CD14-positive monocyte (primary cell): ENCODE data around the gene UBQLN1. TPM values are rescaled to one million over a fixed set of nuclear protein-coding genes. Genes with fewer than 3 reads are reported as not detected.

Source experiments
- DNase-seq, 3 donors: peaks; one replicate each; pipeline ENCODE4 v3.0.0-alpha.2; 2011 to 2022
- H2AFZ ChIP-seq: 2 replicates; pipeline ENCODE4 v1.6.0; 2012; ENCODE audit warnings: mild to moderate bottlenecking, low read depth, low read length, inconsistent platforms; ENCODE audit not compliant: insufficient read depth, poor library complexity, severe bottlenecking
- H3K27ac ChIP-seq, 2 donors: 1 replicate in 1 of 2; 2 replicates in 1 of 2; pipeline ENCODE4 v1.5.1; 2012 to 2013; ENCODE audit warnings: low read length in 2 of 2, control low read depth in 1 of 2, inconsistent platforms in 1 of 2, low read depth in 1 of 2, mild to moderate bottlenecking in 1 of 2
- H3K27me3 ChIP-seq, 2 donors: one replicate each; pipeline versions ENCODE4 v1.6.0 to v1.6.1; 2011 to 2013; ENCODE audit warnings: low read length in 2 of 2; ENCODE audit not compliant: control insufficient read depth in 2 of 2, insufficient read depth in 2 of 2
- H3K36me3 ChIP-seq, 2 donors: replicated peaks in 1 of 2; 1 replicate in 1 of 2; 2 replicates in 1 of 2; pipeline versions ENCODE4 v1.5.1 to v1.6.1; 2012 to 2013; ENCODE audit warnings: low read length in 2 of 2, control low read depth in 1 of 2, inconsistent platforms in 1 of 2, mild to moderate bottlenecking in 1 of 2; ENCODE audit not compliant: insufficient read depth in 2 of 2, control insufficient read depth in 1 of 2
- H3K4me1 ChIP-seq, 2 donors: 1 replicate in 1 of 2; 2 replicates in 1 of 2; pipeline versions ENCODE4 v1.5.1 to v1.6.1; 2012 to 2013; ENCODE audit warnings: low read length in 2 of 2, control low read depth in 1 of 2, inconsistent platforms in 1 of 2, mild to moderate bottlenecking in 1 of 2, moderate library complexity in 1 of 2; ENCODE audit not compliant: insufficient read depth in 2 of 2, control insufficient read depth in 1 of 2
- H3K4me2 ChIP-seq: replicated peaks from 2 replicates; pipeline ENCODE3; 2012; ENCODE audit warnings: low read length, moderate library complexity, mild to moderate bottlenecking; ENCODE audit not compliant: poor library complexity, severe bottlenecking; ENCODE audit errors: extremely low read depth
- H3K4me3 ChIP-seq, 3 experiments: fragments of 200-600 bp in 1 of 3; sonication (generic) in 1 of 3; replicated peaks in 1 of 3; 1 replicate in 2 of 3; 2 replicates in 1 of 3; pipeline ENCODE4 v1.5.1; 2011 to 2013; ENCODE audit warnings: low read length in 3 of 3, mild to moderate bottlenecking in 3 of 3, control low read depth in 2 of 3, low read depth in 2 of 3, inconsistent platforms in 1 of 3, moderate library complexity in 1 of 3
- H3K79me2 ChIP-seq: 2 replicates; pipeline ENCODE4 v1.6.0; 2012; ENCODE audit warnings: mild to moderate bottlenecking, control low read depth, inconsistent platforms, low read length, moderate library complexity; ENCODE audit not compliant: insufficient read depth
- H3K9ac ChIP-seq: 2 replicates; pipeline ENCODE4 v1.6.0; 2017; ENCODE audit warnings: low read length, mild to moderate bottlenecking; ENCODE audit not compliant: insufficient read depth, poor library complexity, severe bottlenecking
- H3K9me3 ChIP-seq, 2 donors: replicated peaks in 1 of 2; 1 replicate in 1 of 2; 2 replicates in 1 of 2; pipeline versions ENCODE4 v1.5.1 to v1.6.1; 2012 to 2013; ENCODE audit warnings: low read length in 2 of 2, control low read depth in 1 of 2; ENCODE audit not compliant: control insufficient read depth in 1 of 2, insufficient read depth in 1 of 2
- H4K20me1 ChIP-seq: 2 replicates; pipeline ENCODE4 v1.6.0; 2012; ENCODE audit warnings: mild to moderate bottlenecking, low read length, control low read depth, moderate library complexity; ENCODE audit not compliant: insufficient read depth
- H3K27ac Mint-ChIP-seq, 7 donors: one replicate each; pipeline ENCODE4 v1.8.0; 2020; ENCODE audit warnings: mild to moderate bottlenecking in 7 of 7, mixed read lengths in 7 of 7, moderate library complexity in 6 of 7, inconsistent platforms in 2 of 7
- H3K27me3 Mint-ChIP-seq, 3 donors: one replicate each; pipeline ENCODE4 v1.8.0; 2021 to 2022; ENCODE audit warnings: low read depth in 3 of 3, mild to moderate bottlenecking in 3 of 3, mixed read lengths in 3 of 3, moderate library complexity in 3 of 3, inconsistent platforms in 1 of 3
- H3K36me3 Mint-ChIP-seq, 2 donors: one replicate each; pipeline ENCODE4 v1.8.0; 2020; ENCODE audit warnings: mixed read lengths in 2 of 2, inconsistent platforms in 1 of 2, mild to moderate bottlenecking in 1 of 2
- H3K4me1 Mint-ChIP-seq: one replicate; pipeline ENCODE4 v1.8.0; 2020; ENCODE audit warnings: mild to moderate bottlenecking, mixed read lengths
- H3K4me3 Mint-ChIP-seq, 2 donors: one replicate each; pipeline ENCODE4 v1.8.0; 2020; ENCODE audit warnings: mild to moderate bottlenecking in 2 of 2, mixed read lengths in 2 of 2, moderate library complexity in 1 of 2
- H3K9me3 Mint-ChIP-seq, 7 donors: one replicate each; pipeline ENCODE4 v1.8.0; 2020 to 2022; ENCODE audit warnings: mixed read lengths in 7 of 7, mild to moderate bottlenecking in 6 of 7, moderate library complexity in 6 of 7, inconsistent platforms in 2 of 7
- WGBS: methylation state at CpG from one replicate; pipeline ENCODE4 v1.1.5; 2013; ENCODE audit warnings: missing lambda C conversion rate; ENCODE audit not compliant: insufficient coverage; 5-methylcytosine and 5-hydroxymethylcytosine counted together
- intact Hi-C, 2 donors: fragments of 100-400 bp; cut with micrococcal nuclease; formaldehyde crosslinking; loops; one replicate each; pipeline versions ENCODE4 v1.15.0 to v1.15.1; 2023
- polyA plus RNA-seq, 3 donors: library from polyadenylated mRNA; depleted of rRNA in 1 of 3; unstranded in 2 of 3; stranded (reverse) in 1 of 3; fragments of 300-500 nt in 2 of 3; fragments of >200 nt in 1 of 3; fragmentation: Illumina TruSeq in 2 of 3; gene quantifications; 1 replicate in 2 of 3; 2 replicates in 1 of 3; pipeline ENCODE4 v1.2.3, GENCODE V29; 2012 to 2021
- TF ChIP-seq, protein P1 (sequence below): fragments of 200-600 bp; IDR thresholded peaks from one replicate; pipeline ENCODE4 v1.8.0; 2022; ENCODE audit warnings: antibody characterized with exemption, mild to moderate bottlenecking

UBQLN1 gene
- polyA plus RNA-seq, 3 donors: 45.9 to 52.9 (median 46.9) TPM

DNA sequence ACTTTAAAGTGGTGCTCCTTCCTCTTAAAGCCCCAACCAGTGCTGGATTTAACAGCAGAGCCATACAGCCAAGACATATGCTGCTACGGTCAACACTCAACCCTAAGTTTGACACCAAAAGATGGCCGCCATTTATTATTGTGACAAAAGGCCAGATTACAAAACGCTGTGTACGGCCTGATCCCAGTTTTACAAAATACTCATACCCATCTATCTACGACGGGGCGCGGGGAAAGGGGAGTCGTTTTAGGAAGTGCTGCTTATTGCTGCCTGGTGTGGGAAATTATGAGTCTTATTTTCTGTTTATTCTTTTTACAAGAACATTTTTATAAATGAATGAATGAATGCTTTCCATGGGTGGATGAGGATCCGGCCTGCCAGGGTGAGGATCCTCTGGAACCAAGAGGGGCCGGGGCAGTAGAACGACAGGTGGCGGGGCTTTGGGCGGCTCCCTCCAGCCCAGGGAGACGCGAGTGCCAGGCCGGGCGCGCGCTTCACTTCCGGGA, 85.3 kb downstream of the UBQLN1 start:
- Histone ChIP-seq H3K9ac (peak overlapping the region; percentile 88), H3K79me2 (no peaks in the 10 kb centered on the region), H4K20me1 (no peaks in the 10 kb centered on the region), H2AFZ (peak overlapping the region; percentile 95), H3K4me2 (peak overlapping the region; percentile 92), H3K36me3 (peaks cover 0 to 12% of the 10 kb centered on the region in 2 donors), H3K27ac (peak overlapping the region; percentile 49 to 88), H3K27me3 (no peaks in the 10 kb centered on the region), H3K4me3 (peak overlapping the region; percentile 54 to 90 (median 71)), H3K4me1 (peaks cover 11 to 27% of the 10 kb centered on the region in 2 donors), H3K9me3 (no peaks in the 10 kb centered on the region)
- DNase-seq: peak in 2 of 3 donors; percentile 30 to 43
- peaks cover 0 to 3% (median 3%) of the 10 kb centered on the region in 3 donors for H3K27me3 Mint-ChIP-seq
- H3K9me3 Mint-ChIP-seq: no peaks in the 10 kb centered on the region
- H3K27ac Mint-ChIP-seq: peak overlapping the region; percentile 74 to 95 (median 88)
- peaks cover 9 to 17% of the 10 kb centered on the region in 2 donors for H3K36me3 Mint-ChIP-seq
- TF ChIP-seq, protein P1, sequence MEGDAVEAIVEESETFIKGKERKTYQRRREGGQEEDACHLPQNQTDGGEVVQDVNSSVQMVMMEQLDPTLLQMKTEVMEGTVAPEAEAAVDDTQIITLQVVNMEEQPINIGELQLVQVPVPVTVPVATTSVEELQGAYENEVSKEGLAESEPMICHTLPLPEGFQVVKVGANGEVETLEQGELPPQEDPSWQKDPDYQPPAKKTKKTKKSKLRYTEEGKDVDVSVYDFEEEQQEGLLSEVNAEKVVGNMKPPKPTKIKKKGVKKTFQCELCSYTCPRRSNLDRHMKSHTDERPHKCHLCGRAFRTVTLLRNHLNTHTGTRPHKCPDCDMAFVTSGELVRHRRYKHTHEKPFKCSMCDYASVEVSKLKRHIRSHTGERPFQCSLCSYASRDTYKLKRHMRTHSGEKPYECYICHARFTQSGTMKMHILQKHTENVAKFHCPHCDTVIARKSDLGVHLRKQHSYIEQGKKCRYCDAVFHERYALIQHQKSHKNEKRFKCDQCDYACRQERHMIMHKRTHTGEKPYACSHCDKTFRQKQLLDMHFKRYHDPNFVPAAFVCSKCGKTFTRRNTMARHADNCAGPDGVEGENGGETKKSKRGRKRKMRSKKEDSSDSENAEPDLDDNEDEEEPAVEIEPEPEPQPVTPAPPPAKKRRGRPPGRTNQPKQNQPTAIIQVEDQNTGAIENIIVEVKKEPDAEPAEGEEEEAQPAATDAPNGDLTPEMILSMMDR: no peak
- peaks cover 30% of the 10 kb centered on the region for H3K4me1 Mint-ChIP-seq
- intact Hi-C loops: no loop called here
- H3K4me3 Mint-ChIP-seq: peak overlapping the region; percentile 94 to 96
- 0% methylated on average over 12 of the region's 21 CpGs for WGBS

DNA sequence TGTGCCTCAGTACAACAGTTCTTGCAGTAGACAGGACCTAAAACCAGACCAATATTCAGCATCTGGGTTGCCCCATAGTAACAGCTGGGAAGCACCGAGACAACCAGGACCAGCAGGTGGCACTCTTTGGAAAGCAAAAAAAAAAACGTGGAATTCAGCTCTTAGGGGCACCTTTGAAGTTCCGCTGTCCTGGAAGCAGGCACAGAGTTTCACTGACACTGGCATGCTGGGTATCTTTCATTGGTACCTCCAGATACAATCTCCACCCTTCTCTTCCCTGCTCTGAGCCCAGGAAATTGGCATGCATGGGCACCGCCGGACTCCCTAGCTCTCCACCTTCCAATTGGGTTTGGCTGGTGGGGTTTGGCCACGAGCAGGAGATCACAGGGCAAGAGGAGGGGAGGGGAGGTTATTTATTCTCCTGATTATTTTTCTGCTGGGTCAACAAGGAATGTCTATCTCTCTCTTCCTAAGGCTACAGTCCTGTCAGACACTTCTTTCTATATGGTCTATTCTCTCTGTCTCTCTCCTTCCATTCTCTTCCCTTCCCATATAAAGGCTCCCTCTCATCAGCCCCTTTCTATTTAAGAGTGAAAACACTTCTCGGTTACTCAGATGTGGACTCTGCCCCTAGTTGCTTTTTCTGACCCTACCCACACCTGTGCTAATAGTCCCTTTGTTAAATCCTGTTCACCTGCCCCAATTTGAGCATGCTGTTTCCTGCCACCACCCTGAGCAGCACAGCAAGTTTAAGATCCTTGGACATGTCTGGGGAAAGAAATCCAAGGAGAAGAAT, 86.7 kb downstream of the UBQLN1 start:
- Histone ChIP-seq H3K9ac (no peak overlapping the region), H3K9me3 (no peaks in the 10 kb centered on the region), H3K27me3 (no peaks in the 10 kb centered on the region), H3K36me3 (no peaks in the 10 kb centered on the region), H4K20me1 (no peaks in the 10 kb centered on the region), H3K4me2 (no peak overlapping the region), H3K4me3 (no peak overlapping the region), H3K79me2 (no peaks in the 10 kb centered on the region), H3K27ac (no peak overlapping the region), H2AFZ (no peak overlapping the region), H3K4me1 (peaks cover 11 to 27% of the 10 kb centered on the region in 2 donors)
- Mint-ChIP-seq H3K9me3 (no peaks in the 10 kb centered on the region), H3K36me3 (peaks cover 0 to 6% of the 10 kb centered on the region in 2 donors), H3K27me3 (peaks cover 0 to 3% (median 3%) of the 10 kb centered on the region in 3 donors), H3K27ac (no peak overlapping the region), H3K4me1 (peaks cover 29% of the 10 kb centered on the region), H3K4me3 (peak overlapping the region in 1 of 2 donors; percentile 10)
- intact Hi-C loops: no loop called here
- TF ChIP-seq, protein P1: peak; percentile 75
- DNase-seq: peak in 2 of 3 donors; percentile 47 to 53
- 19% methylated on average over 4 of the region's 7 CpGs for WGBS
